Fibroblast of pulmonary artery (primary cell): ENCODE measurements around the gene VAV2.

ENCODE experiments used
- DNase-seq: peaks from one replicate; pipeline ENCODE4 v3.0.0-alpha.2; 2010; ENCODE audit warnings: low read depth
- H3K4me3 ChIP-seq: replicated peaks from 2 replicates; pipeline ENCODE4 v1.5.1; 2011; ENCODE audit warnings: low read depth, mild to moderate bottlenecking, control low read depth, low read length, moderate library complexity
- TF ChIP-seq, protein P1 (sequence below): IDR thresholded peaks from 2 replicates; pipeline ENCODE4 v1.5.1; 2011; ENCODE audit warnings: mild to moderate bottlenecking, control low read depth, low read length, inconsistent platforms; ENCODE audit errors: missing control alignments

Gene VAV2

DNA sequence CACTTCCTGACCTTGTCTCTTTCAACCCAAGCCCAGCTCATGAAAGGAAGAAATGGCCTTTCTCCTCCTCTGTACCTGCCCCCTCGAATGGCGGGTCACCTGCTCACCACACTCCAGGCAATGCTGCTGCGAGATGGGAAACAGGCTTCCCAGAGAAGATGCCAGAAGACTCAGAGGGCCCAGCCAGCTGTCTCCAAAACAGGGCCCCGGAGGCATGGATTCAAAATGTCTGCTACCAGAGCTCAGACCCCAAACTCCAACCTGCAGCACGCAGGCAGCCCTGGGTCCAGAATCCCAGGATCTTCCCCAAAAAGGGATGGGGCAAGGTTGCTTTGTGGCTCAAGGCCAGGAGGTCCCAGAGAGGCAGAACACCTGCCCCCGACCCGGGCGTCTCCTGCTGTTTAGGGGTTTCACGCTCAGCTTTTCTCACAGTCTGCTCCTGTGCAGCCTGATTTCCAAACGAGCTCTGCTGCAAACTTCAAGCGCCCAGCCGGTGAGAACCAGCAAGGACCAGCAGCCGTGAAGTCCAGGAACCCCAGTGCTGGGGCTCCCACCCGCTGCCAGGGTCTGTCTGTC lies 42.5 kb downstream of the VAV2 start:
- H3K4me3 ChIP-seq: no peak overlapping the region
- no peak for DNase-seq
- TF ChIP-seq, protein P1, sequence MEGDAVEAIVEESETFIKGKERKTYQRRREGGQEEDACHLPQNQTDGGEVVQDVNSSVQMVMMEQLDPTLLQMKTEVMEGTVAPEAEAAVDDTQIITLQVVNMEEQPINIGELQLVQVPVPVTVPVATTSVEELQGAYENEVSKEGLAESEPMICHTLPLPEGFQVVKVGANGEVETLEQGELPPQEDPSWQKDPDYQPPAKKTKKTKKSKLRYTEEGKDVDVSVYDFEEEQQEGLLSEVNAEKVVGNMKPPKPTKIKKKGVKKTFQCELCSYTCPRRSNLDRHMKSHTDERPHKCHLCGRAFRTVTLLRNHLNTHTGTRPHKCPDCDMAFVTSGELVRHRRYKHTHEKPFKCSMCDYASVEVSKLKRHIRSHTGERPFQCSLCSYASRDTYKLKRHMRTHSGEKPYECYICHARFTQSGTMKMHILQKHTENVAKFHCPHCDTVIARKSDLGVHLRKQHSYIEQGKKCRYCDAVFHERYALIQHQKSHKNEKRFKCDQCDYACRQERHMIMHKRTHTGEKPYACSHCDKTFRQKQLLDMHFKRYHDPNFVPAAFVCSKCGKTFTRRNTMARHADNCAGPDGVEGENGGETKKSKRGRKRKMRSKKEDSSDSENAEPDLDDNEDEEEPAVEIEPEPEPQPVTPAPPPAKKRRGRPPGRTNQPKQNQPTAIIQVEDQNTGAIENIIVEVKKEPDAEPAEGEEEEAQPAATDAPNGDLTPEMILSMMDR: no peak

GRCh38 chr9:133948561-133949485 lies 43.3 kb downstream of the VAV2 start:
- no peak for DNase-seq
- H3K4me3 ChIP-seq: no peak overlapping the region
- TF ChIP-seq, protein P1: no peak

DNA sequence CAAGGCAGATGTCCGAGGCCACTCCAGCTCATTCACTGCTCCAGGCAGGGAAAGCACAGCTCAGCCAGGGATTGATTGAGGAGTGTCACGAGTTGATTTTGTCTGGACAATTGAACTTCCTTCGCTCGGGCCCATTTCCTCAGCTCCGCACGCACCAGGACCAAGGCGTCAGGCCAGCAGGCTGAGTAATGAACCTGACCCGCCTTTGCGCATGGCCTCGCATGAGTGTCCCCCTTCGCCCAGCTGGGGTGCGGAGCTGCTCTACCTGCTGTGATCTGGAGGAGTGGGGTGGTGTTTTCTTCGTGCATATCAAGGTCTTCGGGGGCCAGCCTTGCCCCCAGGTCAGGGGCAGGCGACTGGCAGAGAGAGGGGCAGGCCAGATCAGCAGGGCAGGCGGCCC lies 44.0 kb downstream of the VAV2 start:
- H3K4me3 ChIP-seq: no peak overlapping the region
- TF ChIP-seq, protein P1: no peak
- DNase-seq: no peak

DNA sequence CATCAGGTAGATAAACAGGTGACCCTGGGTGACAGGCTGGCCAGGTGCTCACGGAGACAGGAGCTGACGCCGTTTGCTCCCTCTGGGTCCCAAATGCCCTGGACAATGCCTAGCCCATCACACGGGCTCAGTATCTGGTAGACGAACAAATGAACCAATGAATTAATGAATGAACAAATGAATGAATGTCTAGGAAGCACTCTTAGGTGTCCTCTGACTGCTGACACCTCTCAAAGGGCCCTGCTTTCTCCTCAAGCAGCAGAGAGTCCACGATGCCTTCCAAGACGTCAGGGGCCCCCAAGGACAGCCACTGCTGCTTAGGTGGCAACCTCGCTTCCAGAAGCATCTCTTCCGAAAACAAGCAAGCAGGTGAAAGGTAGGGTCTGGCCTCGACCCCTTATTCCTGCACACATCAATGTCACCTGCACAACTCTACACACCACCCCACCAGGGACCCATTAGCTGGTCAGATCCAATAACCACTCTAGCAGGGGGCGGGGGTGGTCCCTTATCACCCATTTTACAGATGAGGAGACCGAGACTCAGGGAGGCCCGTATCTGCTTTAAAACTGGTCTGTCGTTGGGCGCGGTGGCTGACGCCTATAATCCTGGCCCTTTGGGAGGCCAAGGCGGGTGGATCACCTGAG lies 45.2 kb downstream of the VAV2 start:
- H3K4me3 ChIP-seq: no peak overlapping the region
- TF ChIP-seq, protein P1: no peak
- no peak for DNase-seq

GRCh38 chr9:133945977-133946753 lies 46.0 kb downstream of the VAV2 start:
- no peak for DNase-seq
- TF ChIP-seq, protein P1: no peak

DNA sequence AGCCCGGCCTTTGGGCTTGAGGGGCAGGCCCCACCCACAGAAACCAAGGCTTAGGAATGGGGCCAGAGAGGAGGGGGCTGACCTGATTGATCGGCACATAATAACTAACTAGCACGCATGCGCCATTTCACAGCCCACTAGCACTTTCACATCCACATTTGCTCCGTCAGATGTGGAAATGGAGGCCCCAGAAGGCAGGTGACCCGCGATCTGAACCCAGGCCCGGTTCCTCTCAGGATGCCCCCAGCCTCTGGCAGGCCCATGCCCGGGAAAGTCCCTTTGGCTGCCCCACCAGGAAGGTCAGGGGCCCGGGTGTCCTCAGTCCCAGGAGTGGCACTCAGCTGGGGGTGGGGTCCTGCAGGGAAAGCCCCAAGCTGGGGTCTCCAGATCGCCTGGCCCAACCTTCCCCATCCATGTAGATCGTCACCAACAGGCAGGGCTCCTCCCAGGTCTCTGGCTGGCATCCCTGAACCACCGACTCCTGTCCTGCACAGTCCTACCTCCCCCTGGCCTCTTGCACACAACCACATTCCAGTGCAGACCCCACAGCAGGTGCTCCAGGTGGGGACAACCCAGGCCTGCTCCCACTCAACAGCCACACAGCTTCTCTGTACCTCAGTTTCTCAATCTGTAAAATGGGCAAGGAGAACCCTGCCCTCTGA lies 46.7 kb downstream of the VAV2 start:
- TF ChIP-seq, protein P1: no peak
- no peak overlapping the region for H3K4me3 ChIP-seq
- no peak for DNase-seq

More at GRCh38 chr9:133945977-133946753, 46.0 kb downstream of the VAV2 start:
- no peak overlapping the region for H3K4me3 ChIP-seq
